Stimulated activated CD8-positive, alpha-beta memory T cell treated with anti-CD3 and anti-CD28 coated beads, Interleukin-12 subunit alpha, Interleukin-12 subunit beta, amount 100 ng/mL, for 24 hours (primary cell): Measurements from ENCODE around the gene SEMA3F.
A peak's percentile ranks its signal among the peaks of the same experiment; 100 is the strongest.
"Not testable (repeated sequence)": the region's sequence is repeated elsewhere in the genome, so short reads cannot be mapped to it uniquely, and the experiment has no call there.

Experiments
- DNase-seq: peaks from one replicate; pipeline ENCODE4 v3.0.0-alpha.2; 2020; ENCODE audit errors: extremely low read depth

The SEMA3F gene

GRCh38 chr3:50193746-50194127 is 38.6 kb downstream of the SEMA3F start:
- DNase-seq = no peak

DNA sequence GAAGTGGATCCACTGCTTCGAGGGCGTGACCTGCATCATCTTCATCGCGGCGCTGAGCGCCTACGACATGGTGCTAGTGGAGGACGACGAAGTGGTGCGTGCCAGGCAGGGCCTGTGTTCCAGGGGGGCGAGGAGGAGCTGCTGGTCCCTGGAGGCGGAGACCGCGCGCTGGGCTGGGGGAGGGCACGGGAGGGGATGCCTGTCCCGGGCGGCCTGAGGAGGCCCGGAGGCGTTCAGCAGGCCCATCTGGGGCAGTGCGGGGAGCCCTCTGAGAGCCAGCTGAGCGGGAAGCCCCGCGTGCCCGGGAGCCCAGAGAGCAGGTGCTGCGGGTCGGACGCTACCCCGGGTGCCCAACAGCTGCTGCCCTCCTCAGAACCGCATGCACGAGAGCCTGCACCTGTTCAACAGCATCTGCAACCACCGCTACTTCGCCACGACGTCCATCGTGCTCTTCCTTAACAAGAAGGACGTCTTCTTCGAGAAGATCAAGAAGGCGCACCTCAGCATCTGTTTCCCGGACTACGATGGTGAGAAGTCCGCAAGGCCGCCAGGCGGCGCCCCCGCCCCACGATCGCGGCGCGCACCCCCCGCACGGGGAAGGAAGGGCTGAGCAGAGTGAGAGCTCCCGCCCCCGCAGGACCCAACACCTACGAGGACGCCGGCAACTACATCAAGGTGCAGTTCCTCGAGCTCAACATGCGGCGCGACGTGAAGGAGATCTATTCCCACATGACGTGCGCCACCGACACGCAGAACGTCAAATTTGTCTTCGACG is 39.2 kb downstream of the SEMA3F start:
- peak; percentile 47 for DNase-seq

DNA sequence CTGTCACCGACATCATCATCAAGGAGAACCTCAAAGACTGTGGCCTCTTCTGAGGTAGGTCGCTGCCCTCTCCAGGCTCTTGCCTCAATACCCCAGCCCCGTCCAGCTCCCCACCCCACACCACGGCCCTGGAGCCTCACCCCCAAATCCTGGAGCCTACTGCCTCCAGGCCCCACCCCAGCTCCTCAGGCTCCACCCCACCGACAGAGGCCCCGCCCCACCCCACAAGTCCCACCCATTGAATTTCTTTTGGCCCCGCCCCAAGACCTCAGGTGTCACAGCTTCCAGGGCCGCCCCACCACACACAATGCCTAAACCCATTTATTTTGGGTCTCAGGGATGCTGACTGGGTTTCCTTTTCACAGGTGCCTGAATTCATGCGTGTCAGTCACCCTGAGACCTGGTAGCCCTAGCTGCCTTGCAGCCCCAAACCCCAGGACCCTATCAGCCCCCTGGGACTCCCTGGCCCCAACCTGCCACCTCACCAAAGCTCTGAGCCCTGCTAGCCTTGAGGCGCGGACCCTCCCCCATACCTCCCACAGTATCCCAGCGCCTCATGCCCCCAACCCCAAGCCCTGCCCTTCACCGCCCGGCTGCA is 39.9 kb downstream of the SEMA3F start:
- peak; percentile 23 for DNase-seq

- DNase-seq = no peak
Measured at GRCh38 chr3:50195501-50196252, 40.6 kb downstream of the SEMA3F start.

GRCh38 chr3:50196253-50196801 is 41.2 kb downstream of the SEMA3F start:
- no peak for DNase-seq

- DNase-seq = no peak
Measured at GRCh38 chr3:50201573-50202315, 46.6 kb downstream of the SEMA3F start.

- no peak for DNase-seq
Measured at GRCh38 chr3:50202353-50203112, 47.4 kb downstream of the SEMA3F start.

- DNase-seq = no peak
Measured at GRCh38 chr3:50203113-50203808, 48.1 kb downstream of the SEMA3F start.

DNA sequence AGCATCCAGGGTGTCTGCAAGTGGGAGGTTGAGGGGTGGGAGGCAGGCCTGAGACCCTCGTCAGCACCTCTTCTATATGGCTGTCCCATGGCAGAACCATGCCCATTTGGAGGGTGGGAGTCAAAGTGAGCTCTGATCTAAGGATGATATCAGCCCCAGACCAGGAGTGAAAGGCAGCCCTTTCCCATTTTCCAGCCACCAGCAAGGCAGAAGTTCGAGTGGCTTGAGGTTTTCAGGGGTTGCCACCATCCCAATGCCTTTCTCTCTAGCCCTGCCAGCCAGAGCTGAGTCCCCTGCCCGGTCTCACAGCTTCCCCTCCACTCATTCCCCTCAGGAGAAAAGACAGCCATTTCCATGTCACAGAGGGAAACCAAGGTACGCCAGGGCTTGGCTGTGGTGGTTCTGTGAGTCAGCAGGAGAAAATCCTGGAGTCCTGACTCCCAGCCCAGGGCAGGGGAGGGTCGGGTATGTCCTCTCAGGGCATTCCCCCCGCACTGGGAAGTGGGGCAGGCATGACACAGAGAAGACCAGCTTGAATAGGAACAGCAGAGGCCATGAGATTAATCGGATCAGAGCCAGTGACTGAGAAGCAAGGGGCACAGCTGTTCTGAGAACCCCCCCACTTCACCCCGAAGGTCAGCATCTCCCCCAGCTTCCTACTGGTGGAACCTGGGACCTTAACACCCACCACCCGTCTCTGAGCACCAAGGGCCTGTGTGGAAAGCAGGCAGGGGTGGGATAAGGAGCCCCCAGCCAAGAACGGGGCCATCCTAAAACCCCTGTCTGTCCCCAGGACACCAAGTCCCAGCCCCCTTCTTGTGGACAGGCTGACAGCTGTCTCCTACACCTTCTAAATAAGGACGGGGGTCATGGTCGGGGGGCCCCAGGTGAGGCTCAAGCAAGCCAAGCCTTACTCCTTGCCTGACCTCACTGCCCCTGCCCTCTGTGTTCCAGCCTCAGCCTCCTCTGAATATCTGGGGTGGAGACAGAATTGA is 49.0 kb downstream of the SEMA3F start:
- no peak for DNase-seq

GRCh38 chr3:50204804-50205412 is 49.8 kb downstream of the SEMA3F start, which contains the start of gene SLC38A3:
Gene SLC38A3, plus strand, starts transcription at chr3:50205271. Its CDS starts 8,929 bp downstream, at chr3:50214200.
- DNase-seq = no peak

GRCh38 chr3:50205413-50206276 is 50.5 kb downstream of the SEMA3F start:
- no peak for DNase-seq

DNA sequence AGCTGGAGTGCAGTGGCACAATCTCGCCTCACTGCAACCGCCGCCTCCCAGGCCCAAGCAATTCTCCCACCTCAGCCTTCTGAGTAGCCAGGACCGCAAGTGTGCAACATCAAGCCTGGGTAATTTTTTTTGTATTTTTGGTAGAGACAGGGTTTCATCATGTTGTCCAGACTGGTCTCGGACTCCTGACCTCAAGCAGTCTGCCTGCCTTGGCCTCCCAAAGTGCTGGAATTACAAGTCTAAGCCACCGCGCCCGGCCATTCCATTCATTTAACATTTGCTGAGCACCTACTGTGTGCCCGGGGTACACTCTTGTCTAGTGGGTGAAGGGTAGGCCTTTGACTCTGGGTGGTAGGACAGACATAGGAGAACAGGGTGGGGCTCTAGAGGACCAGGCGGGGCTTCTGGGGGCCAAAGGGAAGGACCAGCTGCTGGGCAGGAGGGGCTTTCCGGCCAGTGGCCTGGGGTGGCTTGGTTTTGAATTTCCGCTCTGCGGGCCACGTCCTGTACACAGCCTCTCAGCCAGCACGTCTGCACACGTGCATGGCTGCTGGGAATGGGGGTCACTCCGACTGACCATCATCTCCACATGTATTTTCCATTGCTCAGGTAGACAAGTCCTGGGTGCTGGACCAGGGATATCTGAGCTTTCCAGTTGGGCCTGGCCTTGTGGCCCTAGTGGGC is 52.4 kb downstream of the SEMA3F start:
- no peak for DNase-seq

DNA sequence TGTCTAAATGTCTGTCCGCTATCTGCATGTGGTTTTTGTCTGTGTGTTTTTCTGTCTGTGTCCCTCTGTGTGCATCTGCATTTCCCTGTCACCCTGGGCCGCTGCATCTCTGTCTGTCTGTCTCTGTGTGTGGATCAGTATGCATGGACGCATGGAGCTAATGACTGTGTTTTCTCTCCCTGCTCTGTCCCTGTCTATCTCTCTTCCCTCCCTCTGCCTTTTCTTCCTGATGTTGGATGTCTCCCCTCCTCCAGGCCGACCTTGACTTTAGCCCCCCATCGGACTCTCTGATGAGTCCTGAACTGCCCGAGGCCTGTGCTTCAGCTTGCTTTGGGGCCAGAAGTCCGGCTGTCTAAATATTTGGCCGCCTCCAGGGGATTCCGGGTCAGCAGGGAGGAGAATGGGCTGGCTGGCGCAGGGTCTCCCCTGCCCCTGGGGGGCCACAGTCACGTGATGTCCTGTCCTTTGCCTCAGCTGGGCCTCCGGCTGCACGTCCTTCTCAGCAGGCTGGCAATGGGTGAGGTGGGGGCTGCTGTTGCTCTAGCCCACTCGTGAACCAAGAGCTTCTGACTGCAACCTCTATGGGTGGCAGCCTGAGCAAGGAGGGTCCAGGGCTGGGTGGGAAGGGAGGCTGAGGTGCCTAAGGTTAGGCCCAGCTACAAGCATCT is 53.7 kb downstream of the SEMA3F start:
- no peak for DNase-seq

- DNase-seq = no peak
Measured at GRCh38 chr3:50210176-50210509, 55.0 kb downstream of the SEMA3F start.

- DNase-seq = no peak
Measured at GRCh38 chr3:50210510-50211367, 55.6 kb downstream of the SEMA3F start.

DNA sequence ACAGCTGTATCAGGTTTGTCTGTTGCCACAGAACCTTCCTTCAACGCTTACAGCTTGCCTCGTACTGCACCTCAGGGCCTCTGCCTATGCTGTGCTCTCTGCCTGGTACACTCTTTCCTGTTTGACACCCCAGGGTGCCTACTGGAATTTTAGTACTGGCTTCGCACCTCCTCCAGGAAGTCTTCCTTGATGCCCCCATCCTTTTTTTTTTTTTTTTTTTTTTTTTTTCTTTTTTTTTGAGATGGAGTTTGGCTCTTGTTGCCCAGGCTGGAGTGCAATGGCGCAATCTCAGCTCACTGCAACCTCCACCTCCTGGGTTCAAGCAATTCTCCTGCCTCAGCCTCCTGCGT is 56.2 kb downstream of the SEMA3F start:
- DNase-seq = not testable (repeated sequence)
